Neutrophil (primary cell): ENCODE measurements around the gene TRAPPC11.
A peak's percentile ranks its signal among the peaks of the same experiment; 100 is the strongest.

Source experiments
- H3K27ac ChIP-seq: fragments of 200-600 bp; sonication (generic); 2 replicates; pipeline ENCODE4 v1.5.1; 2016; ENCODE audit warnings: mild to moderate bottlenecking, moderate library complexity
- H3K27me3 ChIP-seq: fragments of 200-600 bp; sonication (generic); 2 replicates; pipeline ENCODE4 v1.6.0; 2016; ENCODE audit warnings: mild to moderate bottlenecking
- H3K36me3 ChIP-seq: fragments of 200-600 bp; sonication (generic); 2 replicates; pipeline ENCODE4 v1.5.1; 2017
- H3K4me1 ChIP-seq, 2 experiments: fragments of 200-600 bp in 1 of 2; sonication (generic) in 1 of 2; 1 replicate in 1 of 2; 2 replicates in 1 of 2; pipeline versions ENCODE4 v1.5.1 to v1.6.1; 2013 to 2016; ENCODE audit warnings: low read depth in 1 of 2, low read length in 1 of 2, mild to moderate bottlenecking in 1 of 2, moderate library complexity in 1 of 2; ENCODE audit not compliant: control insufficient read depth in 1 of 2, insufficient read depth in 1 of 2
- H3K4me3 ChIP-seq, 2 experiments: fragments of 200-600 bp in 1 of 2; sonication (generic) in 1 of 2; 1 replicate in 1 of 2; 2 replicates in 1 of 2; pipeline ENCODE4 v1.5.1; 2013 to 2016; ENCODE audit warnings: low read depth in 1 of 2, low read length in 1 of 2, mild to moderate bottlenecking in 1 of 2, moderate library complexity in 1 of 2
- H3K9me3 ChIP-seq: fragments of 200-600 bp; sonication (generic); 2 replicates; pipeline ENCODE4 v1.5.1; 2016
- CTCF ChIP-seq: fragments of 200-600 bp; sonication (generic); IDR thresholded peaks from 2 replicates; pipeline ENCODE4 v1.5.1; 2016; ENCODE audit warnings: antibody characterized with exemption

Gene TRAPPC11

GRCh38 chr4:183645326-183645725 is 13.8 kb upstream of the TRAPPC11 start:
- no peak overlapping the region for H3K27ac ChIP-seq
- peaks cover 76% of the 10 kb centered on the region for H3K36me3 ChIP-seq
- no peak overlapping the region for H3K4me3 ChIP-seq
- H3K9me3 ChIP-seq = no peaks in the 10 kb centered on the region
- no peaks in the 10 kb centered on the region for H3K4me1 ChIP-seq
- no peaks in the 10 kb centered on the region for H3K27me3 ChIP-seq
- no peak for TF ChIP-seq CTCF

DNA sequence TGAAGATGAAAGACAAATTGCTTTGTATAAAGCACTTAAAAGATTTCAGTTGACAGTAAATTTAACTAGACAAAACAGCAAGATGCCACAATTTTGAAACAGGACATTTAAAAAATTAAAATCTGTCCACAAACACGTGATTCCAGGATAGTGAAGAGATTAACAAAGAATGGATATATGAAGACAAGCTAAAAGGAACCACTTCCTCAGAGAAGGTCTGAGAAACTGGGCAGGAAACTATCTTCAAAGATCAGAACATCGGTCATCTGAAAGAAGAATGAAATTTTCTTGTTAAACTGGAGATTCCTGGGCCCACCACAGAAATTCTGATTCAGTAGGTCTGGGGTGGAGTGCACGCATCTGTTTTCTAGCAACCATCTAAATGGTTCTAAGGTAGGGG is 1.5 kb upstream of the TRAPPC11 start:
- Histone ChIP-seq H3K9me3 (no peaks in the 10 kb centered on the region), H3K36me3 (peaks cover 18% of the 10 kb centered on the region), H3K27ac (no peak overlapping the region), H3K4me1 (peaks cover 23 to 29% of the 10 kb centered on the region in 2 experiments), H3K27me3 (no peaks in the 10 kb centered on the region), H3K4me3 (no peak overlapping the region)
- no peak for TF ChIP-seq CTCF

DNA sequence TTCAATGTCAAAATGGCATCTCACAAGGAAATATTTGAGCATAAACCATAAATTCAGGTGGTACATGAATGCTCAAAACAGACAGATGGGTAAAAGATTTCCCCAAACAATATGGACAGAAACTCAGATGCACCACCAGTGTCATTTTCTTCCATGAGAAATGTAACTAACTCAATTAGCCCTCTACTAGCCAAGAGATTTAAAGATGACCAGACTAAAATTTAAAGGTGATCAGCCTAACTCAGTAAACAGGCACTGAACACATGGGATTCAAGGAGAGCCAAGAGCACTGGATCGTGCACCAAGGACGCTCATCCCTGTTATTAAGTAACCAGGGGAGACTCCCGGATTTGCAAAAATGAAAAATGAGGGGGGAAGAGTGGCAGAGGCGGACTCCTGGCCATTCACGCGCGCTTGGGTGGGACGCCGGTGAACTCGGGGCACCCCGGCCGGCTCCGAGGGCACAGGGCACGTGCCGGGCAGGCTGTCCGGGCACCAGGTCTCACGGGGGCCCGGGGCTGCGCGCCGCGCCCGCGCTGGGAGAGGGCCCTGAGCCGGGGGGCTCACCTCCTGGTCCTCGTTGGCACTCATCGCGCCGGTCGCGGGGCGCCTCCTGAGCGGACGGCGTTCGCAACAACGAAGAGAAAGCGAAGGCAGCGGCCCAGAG is 598 bp upstream of the TRAPPC11 start:
- Histone ChIP-seq H3K4me1 (peaks cover 23 to 29% of the 10 kb centered on the region in 2 experiments), H3K4me3 (peak overlapping the region; percentile 77 to 89), H3K9me3 (no peaks in the 10 kb centered on the region), H3K27me3 (no peaks in the 10 kb centered on the region), H3K27ac (peak overlapping the region; percentile 97), H3K36me3 (peaks cover 9% of the 10 kb centered on the region)
- no peak for TF ChIP-seq CTCF

DNA sequence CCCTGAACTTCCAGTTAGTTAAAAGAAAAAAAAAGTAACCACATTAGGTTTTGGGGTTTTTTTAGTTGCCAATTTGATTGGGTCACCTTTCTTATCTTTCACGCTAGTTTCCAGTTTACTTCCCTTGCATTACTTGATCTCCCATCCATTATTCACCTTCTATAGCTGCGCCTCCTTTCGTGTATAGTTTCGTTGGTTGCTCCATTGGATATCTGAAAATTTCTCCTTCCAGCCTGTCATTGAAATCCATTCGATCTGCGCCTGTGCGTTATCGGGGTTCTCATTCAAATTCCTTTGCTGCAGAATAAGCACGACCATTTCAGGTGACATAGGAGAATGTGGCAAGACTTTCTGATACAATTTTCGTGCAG is 764 bp downstream of the TRAPPC11 start:
- Histone ChIP-seq H3K4me1 (peaks cover 23 to 29% of the 10 kb centered on the region in 2 experiments), H3K9me3 (no peaks in the 10 kb centered on the region), H3K27ac (peak overlapping the region; percentile 97), H3K36me3 (peaks cover 7% of the 10 kb centered on the region), H3K4me3 (peak overlapping the region; percentile 77 to 89), H3K27me3 (no peaks in the 10 kb centered on the region)
- no peak for TF ChIP-seq CTCF

DNA sequence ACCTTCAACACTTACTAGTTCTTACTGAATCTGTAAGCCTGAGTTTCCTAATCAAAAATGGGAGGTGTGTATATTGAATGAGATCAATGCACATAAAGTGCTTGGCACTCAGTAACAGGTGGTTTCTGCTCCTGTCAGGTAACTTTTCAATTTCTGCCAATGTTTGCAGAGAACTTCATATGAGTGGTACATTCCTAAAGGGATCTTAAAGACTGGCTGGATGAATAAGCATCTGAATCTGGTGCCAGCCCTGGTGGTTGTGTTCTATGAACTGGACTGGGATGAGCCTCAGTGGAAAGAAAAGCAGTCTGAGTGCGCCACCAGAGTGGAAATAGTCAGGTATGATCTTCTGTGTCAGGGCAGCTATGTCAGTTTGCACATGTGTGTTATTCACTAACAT is 7.0 kb downstream of the TRAPPC11 start:
- Histone ChIP-seq H3K27me3 (no peaks in the 10 kb centered on the region), H3K9me3 (no peaks in the 10 kb centered on the region), H3K4me3 (no peak overlapping the region), H3K4me1 (no peaks in the 10 kb centered on the region), H3K36me3 (peaks cover 64% of the 10 kb centered on the region), H3K27ac (no peak overlapping the region)
- no peak for TF ChIP-seq CTCF

GRCh38 chr4:183670251-183670650 is 11.2 kb downstream of the TRAPPC11 start:
- Histone ChIP-seq H3K9me3 (no peaks in the 10 kb centered on the region), H3K4me3 (no peak overlapping the region), H3K27ac (no peak overlapping the region), H3K4me1 (peaks cover 0 to 5% of the 10 kb centered on the region in 2 experiments), H3K36me3 (peaks cover 69% of the 10 kb centered on the region), H3K27me3 (no peaks in the 10 kb centered on the region)
- no peak for TF ChIP-seq CTCF
